ENCODE measurements around the gene TMBIM4. TPM values are rescaled to one million over a fixed set of nuclear protein-coding genes. Genes with fewer than 3 reads are reported as not detected.

The TMBIM4 gene
- total RNA-seq, 1 donor, result 94.1 TPM

GRCh38 chr12:66196806-66197205, 27.0 kb upstream of the TMBIM4 start:
- H3K4me2 ChIP-seq (ENCODE audit: insufficient read depth, low read length), result no peak overlapping the region
- H3K27ac ChIP-seq (ENCODE audit: low read depth, low read length), result no peak overlapping the region
- no peaks in the 10 kb centered on the region for H4K20me1 ChIP-seq (ENCODE audit: insufficient read depth, low read length)

DNA sequence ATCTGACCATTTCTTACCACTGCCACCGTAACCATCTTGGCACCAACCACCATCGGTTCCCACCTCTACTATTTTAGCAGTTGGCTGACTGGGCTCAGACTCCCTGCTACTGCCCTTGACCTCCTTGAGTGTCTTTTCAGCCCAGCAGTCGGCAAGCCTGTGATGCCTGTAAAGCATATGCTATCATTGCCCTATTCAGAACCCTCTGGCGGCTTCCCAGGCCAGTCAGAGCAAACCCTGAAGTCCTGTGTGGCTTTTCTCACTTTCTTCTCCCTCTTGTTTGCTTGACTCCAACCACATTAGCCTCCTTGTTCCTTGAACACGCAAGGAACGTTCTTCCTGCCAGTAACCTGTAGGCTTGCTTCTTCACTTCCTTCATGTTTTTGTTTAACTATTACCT, 25.4 kb upstream of the TMBIM4 start:
- H3K79me2 ChIP-seq (ENCODE audit: insufficient read depth, low read length), result no peaks in the 10 kb centered on the region
- H3K27me3 ChIP-seq (ENCODE audit: insufficient read depth, low read length), result no peaks in the 10 kb centered on the region
- H3K9me3 ChIP-seq (ENCODE audit: low read depth, low read length), result no peaks in the 10 kb centered on the region
- TF ChIP-seq, protein P1, sequence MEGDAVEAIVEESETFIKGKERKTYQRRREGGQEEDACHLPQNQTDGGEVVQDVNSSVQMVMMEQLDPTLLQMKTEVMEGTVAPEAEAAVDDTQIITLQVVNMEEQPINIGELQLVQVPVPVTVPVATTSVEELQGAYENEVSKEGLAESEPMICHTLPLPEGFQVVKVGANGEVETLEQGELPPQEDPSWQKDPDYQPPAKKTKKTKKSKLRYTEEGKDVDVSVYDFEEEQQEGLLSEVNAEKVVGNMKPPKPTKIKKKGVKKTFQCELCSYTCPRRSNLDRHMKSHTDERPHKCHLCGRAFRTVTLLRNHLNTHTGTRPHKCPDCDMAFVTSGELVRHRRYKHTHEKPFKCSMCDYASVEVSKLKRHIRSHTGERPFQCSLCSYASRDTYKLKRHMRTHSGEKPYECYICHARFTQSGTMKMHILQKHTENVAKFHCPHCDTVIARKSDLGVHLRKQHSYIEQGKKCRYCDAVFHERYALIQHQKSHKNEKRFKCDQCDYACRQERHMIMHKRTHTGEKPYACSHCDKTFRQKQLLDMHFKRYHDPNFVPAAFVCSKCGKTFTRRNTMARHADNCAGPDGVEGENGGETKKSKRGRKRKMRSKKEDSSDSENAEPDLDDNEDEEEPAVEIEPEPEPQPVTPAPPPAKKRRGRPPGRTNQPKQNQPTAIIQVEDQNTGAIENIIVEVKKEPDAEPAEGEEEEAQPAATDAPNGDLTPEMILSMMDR (IDR thresholded peaks at IDR 0.05; ENCODE audit: extremely low read depth, low read depth, low read length), result no peak
- H4K20me1 ChIP-seq (ENCODE audit: insufficient read depth, low read length), result no peaks in the 10 kb centered on the region
- no peak overlapping the region for H3K4me2 ChIP-seq (ENCODE audit: insufficient read depth, low read length)
- H3K4me1 ChIP-seq (ENCODE audit: insufficient read depth, low read length), result peaks cover 4% of the 10 kb centered on the region
- H3K4me3 ChIP-seq (ENCODE audit: insufficient read depth, low read length), result no peak overlapping the region
- no peak overlapping the region for H2AFZ ChIP-seq (ENCODE audit: low read length)
- DNase-seq (ENCODE audit: insufficient read length, low spot score, missing footprints), result no peak
- H3K36me3 ChIP-seq (ENCODE audit: insufficient read depth, low read length), result no peaks in the 10 kb centered on the region
- H3K27ac ChIP-seq (ENCODE audit: low read depth, low read length), result no peak overlapping the region

More at GRCh38 chr12:66196806-66197205, 27.0 kb upstream of the TMBIM4 start:
- H3K4me3 ChIP-seq (ENCODE audit: insufficient read depth, low read length), result no peak overlapping the region
- TF ChIP-seq, protein P1 (IDR thresholded peaks at IDR 0.05; ENCODE audit: extremely low read depth, low read depth, low read length), result no peak
- no peaks in the 10 kb centered on the region for H3K36me3 ChIP-seq (ENCODE audit: insufficient read depth, low read length)
- no peaks in the 10 kb centered on the region for H3K9me3 ChIP-seq (ENCODE audit: low read depth, low read length)
- H2AFZ ChIP-seq (ENCODE audit: low read length), result no peak overlapping the region
- H3K27me3 ChIP-seq (ENCODE audit: insufficient read depth, low read length), result no peaks in the 10 kb centered on the region
- DNase-seq (ENCODE audit: insufficient read length, low spot score, missing footprints), result no peak
- peaks cover 4% of the 10 kb centered on the region for H3K4me1 ChIP-seq (ENCODE audit: insufficient read depth, low read length)
- H3K79me2 ChIP-seq (ENCODE audit: insufficient read depth, low read length), result no peaks in the 10 kb centered on the region

GRCh38 chr12:66194122-66194521, 24.3 kb upstream of the TMBIM4 start:
- Histone ChIP-seq H3K4me3 (ENCODE audit: insufficient read depth, low read length) (no peak overlapping the region), H4K20me1 (ENCODE audit: insufficient read depth, low read length) (no peaks in the 10 kb centered on the region), H2AFZ (ENCODE audit: low read length) (no peak overlapping the region), H3K27ac (ENCODE audit: low read depth, low read length) (no peak overlapping the region), H3K36me3 (ENCODE audit: insufficient read depth, low read length) (no peaks in the 10 kb centered on the region), H3K4me1 (ENCODE audit: insufficient read depth, low read length) (peaks cover 4% of the 10 kb centered on the region), H3K27me3 (ENCODE audit: insufficient read depth, low read length) (no peaks in the 10 kb centered on the region), H3K4me2 (ENCODE audit: insufficient read depth, low read length) (no peak overlapping the region), H3K9me3 (ENCODE audit: low read depth, low read length) (no peaks in the 10 kb centered on the region), H3K79me2 (ENCODE audit: insufficient read depth, low read length) (no peaks in the 10 kb centered on the region)
- TF ChIP-seq, protein P1 (IDR thresholded peaks at IDR 0.05; ENCODE audit: extremely low read depth, low read depth, low read length), result no peak
- no peak for DNase-seq (ENCODE audit: insufficient read length, low spot score, missing footprints)

DNA sequence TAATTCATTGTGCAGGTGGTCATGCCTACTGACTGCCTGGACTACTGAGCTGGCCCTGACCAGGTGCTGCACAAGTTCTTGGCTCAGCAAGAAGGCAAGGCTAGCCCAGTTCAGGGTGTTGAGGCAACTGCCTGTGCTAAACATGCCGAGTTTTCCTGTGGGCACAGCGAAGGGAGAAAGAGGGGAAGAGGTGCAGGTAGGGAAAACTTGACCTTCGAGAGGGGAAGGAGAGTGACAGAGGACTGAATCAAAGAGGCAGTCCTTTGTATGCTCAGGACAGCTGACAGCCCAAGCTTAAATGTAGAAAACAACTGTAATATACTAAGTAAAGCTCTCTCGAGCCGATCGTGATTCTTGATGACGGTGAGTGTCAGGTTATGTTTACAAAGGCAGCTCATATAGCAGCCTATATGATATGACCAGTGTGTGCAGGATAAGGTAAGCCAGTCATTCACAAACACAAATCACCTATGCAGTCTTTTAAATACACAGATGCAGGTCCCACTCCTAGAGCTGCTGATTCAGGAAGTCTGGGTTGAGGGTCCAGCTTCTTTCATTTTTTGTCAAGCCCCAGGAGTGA, 21.8 kb upstream of the TMBIM4 start:
- TF ChIP-seq, protein P1 (IDR thresholded peaks at IDR 0.05; ENCODE audit: extremely low read depth, low read depth, low read length), result no peak
- Histone ChIP-seq H2AFZ (ENCODE audit: low read length) (no peak overlapping the region), H3K27me3 (ENCODE audit: insufficient read depth, low read length) (no peaks in the 10 kb centered on the region), H3K4me2 (ENCODE audit: insufficient read depth, low read length) (no peak overlapping the region), H4K20me1 (ENCODE audit: insufficient read depth, low read length) (no peaks in the 10 kb centered on the region), H3K9me3 (ENCODE audit: low read depth, low read length) (no peaks in the 10 kb centered on the region), H3K4me3 (ENCODE audit: insufficient read depth, low read length) (no peak overlapping the region), H3K27ac (ENCODE audit: low read depth, low read length) (no peak overlapping the region), H3K4me1 (ENCODE audit: insufficient read depth, low read length) (no peaks in the 10 kb centered on the region), H3K79me2 (ENCODE audit: insufficient read depth, low read length) (no peaks in the 10 kb centered on the region), H3K36me3 (ENCODE audit: insufficient read depth, low read length) (no peaks in the 10 kb centered on the region)
- no peak for DNase-seq (ENCODE audit: insufficient read length, low spot score, missing footprints)

Measured in osteoblast (primary cell).